ENCODE data around the gene OR5F1. TPM values are rescaled to one million over a fixed set of nuclear protein-coding genes. Genes with fewer than 3 reads are reported as not detected.

The OR5F1 gene
- polyA plus RNA-seq (ENCODE audit: insufficient read length in 4 of 4): not detected

- DNase-seq (ENCODE audit: low read depth in 4 of 4, low spot score in 3 of 4): no peak
Measured at GRCh38 chr11:55994525-55994924, at the start of gene OR5F1. Gene OR5F1 (minus strand): TSS chr11:55994625. CDS start chr11:55994625, 0 bp downstream.

GRCh38 chr11:56027354-56027753 lies 32.9 kb upstream of the OR5F1 start, which contains the start of gene OR5AS1:
Gene OR5AS1 (plus strand): TSS chr11:56027654. CDS start chr11:56030419, 2,765 bp downstream.
- no peak for DNase-seq (ENCODE audit: low read depth in 4 of 4, low spot score in 3 of 4)

GRCh38 chr11:56013805-56014204 lies 19.4 kb upstream of the OR5F1 start:
- no peak for DNase-seq (ENCODE audit: low read depth in 4 of 4, low spot score in 3 of 4)

GRCh38 chr11:56010716-56011115 lies 16.3 kb upstream of the OR5F1 start:
- DNase-seq (ENCODE audit: low read depth in 4 of 4, low spot score in 3 of 4): no peak

- DNase-seq (ENCODE audit: low read depth in 4 of 4, low spot score in 3 of 4): no peak
Measured at GRCh38 chr11:55970935-55971334, 23.5 kb downstream of the OR5F1 start.

- DNase-seq (ENCODE audit: low read depth in 4 of 4, low spot score in 3 of 4): no peak
Measured at GRCh38 chr11:55969845-55970244, 24.6 kb downstream of the OR5F1 start, which contains the start of gene OR10AG1. Gene OR10AG1 (minus strand): TSS chr11:55969945. CDS start chr11:55969907, 38 bp downstream.

- DNase-seq (ENCODE audit: low read depth in 4 of 4, low spot score in 3 of 4): no peak
Measured at GRCh38 chr11:55967914-55968313, 26.5 kb downstream of the OR5F1 start.

GRCh38 chr11:55966391-55966790 lies 28.0 kb downstream of the OR5F1 start:
- DNase-seq (ENCODE audit: low read depth in 4 of 4, low spot score in 3 of 4): no peak

GRCh38 chr11:55956521-55956920 lies 37.9 kb downstream of the OR5F1 start:
- no peak for DNase-seq (ENCODE audit: low read depth in 4 of 4, low spot score in 3 of 4)

- DNase-seq (ENCODE audit: low read depth in 4 of 4, low spot score in 3 of 4): no peak
Measured at GRCh38 chr11:55949330-55949729, 45.1 kb downstream of the OR5F1 start.

Other genes with a start within 250 kb of the OR5F1 start
- not detected for gene OR5D13, start 221.2 kb downstream of the OR5F1 start, polyA plus RNA-seq (ENCODE audit: insufficient read length in 4 of 4)
- gene OR5D14, start 199.1 kb downstream of the OR5F1 start, polyA plus RNA-seq (ENCODE audit: insufficient read length in 4 of 4): not detected
- gene OR5L1, start 183.3 kb downstream of the OR5F1 start, polyA plus RNA-seq (ENCODE audit: insufficient read length in 4 of 4): not detected
- not detected for gene OR5D18, start 175.0 kb downstream of the OR5F1 start, polyA plus RNA-seq (ENCODE audit: insufficient read length in 4 of 4)
- not detected for gene OR5L2, start 167.4 kb downstream of the OR5F1 start, polyA plus RNA-seq (ENCODE audit: insufficient read length in 4 of 4)
- not detected for gene OR5D16, start 155.9 kb downstream of the OR5F1 start, polyA plus RNA-seq (ENCODE audit: insufficient read length in 4 of 4)
- not detected for gene TRIM51, start 111.3 kb downstream of the OR5F1 start, polyA plus RNA-seq (ENCODE audit: insufficient read length in 4 of 4)
- not detected for gene OR5W2, start 80.0 kb downstream of the OR5F1 start, polyA plus RNA-seq (ENCODE audit: insufficient read length in 4 of 4)
- not detected for gene OR5I1, start 58.2 kb downstream of the OR5F1 start, polyA plus RNA-seq (ENCODE audit: insufficient read length in 4 of 4)
- gene OR10AG1, start 24.7 kb downstream of the OR5F1 start, polyA plus RNA-seq (ENCODE audit: insufficient read length in 4 of 4): not detected
- gene OR5AS1, start 33.0 kb upstream of the OR5F1 start, polyA plus RNA-seq (ENCODE audit: insufficient read length in 4 of 4): under 1 TPM; 0.01 to 0.03 (median 0.03) TPM
- gene OR8I2, start 98.7 kb upstream of the OR5F1 start, polyA plus RNA-seq (ENCODE audit: insufficient read length in 4 of 4): not detected
- under 1 TPM in 2 of 4 donors, not detected in 2; 0.04 to 0.09 TPM for gene OR8H2, start 109.1 kb upstream of the OR5F1 start, polyA plus RNA-seq (ENCODE audit: insufficient read length in 4 of 4)
- not detected for gene OR8H3, start 127.7 kb upstream of the OR5F1 start, polyA plus RNA-seq (ENCODE audit: insufficient read length in 4 of 4)
- not detected for gene OR8J3, start 145.6 kb upstream of the OR5F1 start, polyA plus RNA-seq (ENCODE audit: insufficient read length in 4 of 4)
- gene OR8K5, start 165.7 kb upstream of the OR5F1 start, polyA plus RNA-seq (ENCODE audit: insufficient read length in 4 of 4): not detected
- gene OR5J2, start 182.0 kb upstream of the OR5F1 start, polyA plus RNA-seq (ENCODE audit: insufficient read length in 4 of 4): not detected
- gene OR5T2, start 239.6 kb upstream of the OR5F1 start, polyA plus RNA-seq (ENCODE audit: insufficient read length in 4 of 4): not detected

Measured in left renal pelvis (tissue), 4 donors.